A549 (cell line): ENCODE measurements around the gene ARHGAP26.

Source experiments
- SREBF2 ChIP-seq: fragments of 450-650 bp; IDR thresholded peaks from 2 replicates; pipeline ENCODE4 v1.6.1; 2014; ENCODE audit warnings: mild to moderate bottlenecking, moderate library complexity
- TF ChIP-seq, protein P1 (sequence below): fragments of >200 bp; sonication (Bioruptor Twin); formaldehyde crosslinking; IDR thresholded peaks from 3 replicates; pipeline ENCODE4 v1.5.1; 2016

DNA sequence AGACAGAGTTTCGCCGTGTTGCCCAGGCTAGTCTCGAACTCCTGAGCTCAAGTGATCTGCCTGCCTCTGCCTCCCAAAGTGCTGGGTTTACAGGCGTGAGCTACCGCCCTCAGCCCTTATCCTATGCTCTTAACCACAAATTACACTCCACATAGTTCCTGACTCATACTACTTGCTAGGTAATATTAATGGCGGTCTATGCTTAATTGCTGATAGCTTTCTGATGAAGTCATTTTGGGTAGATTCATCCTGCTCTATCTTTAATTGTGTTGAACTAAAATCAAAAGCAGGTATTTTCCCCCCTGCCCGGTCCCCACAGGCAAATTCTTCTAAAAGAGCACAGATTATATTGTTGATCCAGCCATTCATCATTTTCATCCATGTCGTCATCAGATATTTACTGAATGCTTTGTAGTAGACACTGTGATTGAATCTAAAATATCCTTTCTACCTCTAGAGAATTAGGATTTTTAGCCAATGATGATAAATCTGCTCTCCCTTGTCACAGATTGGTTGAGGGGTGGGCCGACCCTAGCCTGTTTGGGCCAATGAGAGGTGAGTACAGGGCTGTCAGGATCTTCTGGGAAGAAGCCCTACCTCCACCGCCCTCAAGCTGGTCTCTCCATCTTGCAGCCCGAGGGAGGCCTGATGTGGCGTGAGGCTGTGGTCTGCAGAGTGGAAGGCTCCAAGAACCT, 488.5 kb downstream of the ARHGAP26 start:
- TF ChIP-seq SREBF2, result no peak
- TF ChIP-seq, protein P1, sequence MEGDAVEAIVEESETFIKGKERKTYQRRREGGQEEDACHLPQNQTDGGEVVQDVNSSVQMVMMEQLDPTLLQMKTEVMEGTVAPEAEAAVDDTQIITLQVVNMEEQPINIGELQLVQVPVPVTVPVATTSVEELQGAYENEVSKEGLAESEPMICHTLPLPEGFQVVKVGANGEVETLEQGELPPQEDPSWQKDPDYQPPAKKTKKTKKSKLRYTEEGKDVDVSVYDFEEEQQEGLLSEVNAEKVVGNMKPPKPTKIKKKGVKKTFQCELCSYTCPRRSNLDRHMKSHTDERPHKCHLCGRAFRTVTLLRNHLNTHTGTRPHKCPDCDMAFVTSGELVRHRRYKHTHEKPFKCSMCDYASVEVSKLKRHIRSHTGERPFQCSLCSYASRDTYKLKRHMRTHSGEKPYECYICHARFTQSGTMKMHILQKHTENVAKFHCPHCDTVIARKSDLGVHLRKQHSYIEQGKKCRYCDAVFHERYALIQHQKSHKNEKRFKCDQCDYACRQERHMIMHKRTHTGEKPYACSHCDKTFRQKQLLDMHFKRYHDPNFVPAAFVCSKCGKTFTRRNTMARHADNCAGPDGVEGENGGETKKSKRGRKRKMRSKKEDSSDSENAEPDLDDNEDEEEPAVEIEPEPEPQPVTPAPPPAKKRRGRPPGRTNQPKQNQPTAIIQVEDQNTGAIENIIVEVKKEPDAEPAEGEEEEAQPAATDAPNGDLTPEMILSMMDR, result no peak
